Measurements from ENCODE around the gene TMEM59.

- no peak for TF ChIP-seq POLR2A (IDR thresholded peaks at IDR 0.05)
- TF ChIP-seq CTCF (IDR thresholded peaks at IDR 0.05): no peak
These were observed 68.3 kb downstream of the TMEM59 start for GRCh38 chr1:53984726-53985125.

Measured in suprapubic skin (tissue), 3 donors.